GM21390 (cell line): ENCODE data around the gene ENKD1.

Source experiments
- ATAC-seq: cut with Tn5 transposase; IDR thresholded peaks from one replicate; pipeline ENCODE4 v1.9.1; 2021; ENCODE audit not compliant: unreplicated experiment

The ENKD1 gene

GRCh38 chr16:67651847-67652246, 14.7 kb downstream of the ENKD1 start:
- ATAC-seq: no peak

DNA sequence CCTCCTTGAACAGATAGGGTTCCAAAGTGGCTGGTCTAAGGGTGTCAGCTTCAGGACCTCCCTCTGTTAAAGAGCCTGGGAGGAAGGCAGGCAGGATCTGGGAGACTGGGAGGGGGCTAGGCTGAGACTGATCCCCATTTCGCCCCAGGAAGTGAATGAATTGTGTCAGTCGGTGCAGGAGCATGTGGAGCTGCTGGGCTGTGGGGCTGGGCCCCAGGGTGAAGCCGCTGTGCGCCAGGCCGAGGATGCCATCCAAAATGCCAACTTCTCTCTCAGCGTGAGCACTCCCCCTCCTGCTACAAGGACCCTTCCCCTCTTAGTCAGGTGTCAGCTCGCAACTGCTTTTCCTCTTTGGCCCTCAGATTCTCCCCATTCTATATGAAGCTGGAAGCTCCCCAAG, 15.5 kb downstream of the ENKD1 start:
- no peak for ATAC-seq

DNA sequence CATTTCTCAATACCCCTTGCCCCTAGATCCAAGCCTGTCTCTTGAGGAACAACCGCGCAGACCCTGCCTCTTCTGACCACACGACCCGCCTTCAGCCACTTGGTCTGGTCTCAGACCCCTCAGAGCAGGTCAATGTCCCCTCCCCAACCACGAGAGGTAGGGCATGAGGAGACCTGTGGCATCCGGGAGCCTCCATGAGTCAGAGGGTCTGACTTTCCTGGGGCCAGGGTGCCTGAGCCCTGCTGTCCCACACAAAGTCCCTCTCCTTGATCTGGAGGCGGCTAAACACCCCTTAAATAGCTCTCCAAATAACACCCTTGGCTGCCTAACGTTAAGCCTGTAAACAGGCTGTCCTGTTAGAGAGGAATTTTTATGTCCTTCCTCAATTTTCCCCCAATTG, 16.5 kb downstream of the ENKD1 start:
- no peak for ATAC-seq

DNA sequence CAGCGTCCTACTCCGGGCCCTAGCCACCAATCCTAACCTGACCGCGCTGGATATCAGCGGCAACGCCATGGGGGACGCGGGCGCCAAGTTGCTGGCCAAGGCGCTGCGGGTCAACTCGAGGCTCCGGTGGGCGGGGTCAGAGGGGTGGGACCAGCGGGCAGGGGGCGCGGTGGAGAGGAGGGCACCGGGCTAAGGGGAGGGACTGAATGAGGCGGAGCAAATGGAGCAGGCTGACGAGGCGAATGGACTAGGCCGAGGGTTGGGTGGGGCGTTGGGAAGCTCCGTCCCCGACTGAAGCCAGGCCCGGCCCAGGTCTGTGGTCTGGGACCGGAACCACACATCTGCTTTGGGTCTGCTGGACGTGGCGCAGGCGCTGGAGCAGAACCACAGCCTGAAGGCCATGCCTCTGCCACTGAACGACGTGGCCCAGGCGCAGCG, 17.0 kb downstream of the ENKD1 start:
- no peak for ATAC-seq

- no peak for ATAC-seq
Measured at GRCh38 chr16:67648764-67649407, 17.7 kb downstream of the ENKD1 start.

DNA sequence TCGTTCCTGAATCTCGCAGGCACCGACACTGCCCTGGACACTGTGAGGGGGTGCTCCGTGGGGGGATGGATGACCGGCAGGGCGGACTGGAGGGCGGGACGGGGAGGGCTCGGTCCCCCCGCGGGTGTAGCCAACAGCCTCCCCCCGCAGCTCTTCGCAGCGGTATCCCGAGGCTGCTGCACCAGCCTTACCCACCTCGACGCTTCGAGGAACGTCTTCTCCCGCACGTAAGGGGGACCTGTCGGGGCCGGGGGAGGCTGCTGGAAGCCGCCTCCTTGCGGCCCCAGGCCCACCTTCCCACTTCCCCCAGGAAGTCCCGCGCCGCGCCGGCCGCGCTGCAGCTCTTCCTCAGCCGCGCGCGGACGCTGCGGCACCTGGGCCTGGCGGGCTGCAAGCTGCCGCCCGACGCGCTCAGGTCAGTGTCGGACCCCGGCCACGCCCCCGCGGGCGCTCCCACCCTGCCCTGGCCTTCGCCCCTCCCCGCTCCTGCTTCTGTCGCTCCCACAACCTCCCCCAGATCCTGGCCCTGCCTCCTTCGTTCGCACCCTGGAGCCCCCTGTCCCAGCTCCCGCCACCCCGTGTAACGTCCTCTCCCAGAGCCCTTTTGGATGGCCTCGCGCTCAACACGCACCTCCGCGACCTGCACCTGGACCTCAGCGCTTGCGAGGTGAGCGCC, 18.3 kb downstream of the ENKD1 start:
- no peak for ATAC-seq

GRCh38 chr16:67647681-67648080, 18.9 kb downstream of the ENKD1 start:
- ATAC-seq: no peak

DNA sequence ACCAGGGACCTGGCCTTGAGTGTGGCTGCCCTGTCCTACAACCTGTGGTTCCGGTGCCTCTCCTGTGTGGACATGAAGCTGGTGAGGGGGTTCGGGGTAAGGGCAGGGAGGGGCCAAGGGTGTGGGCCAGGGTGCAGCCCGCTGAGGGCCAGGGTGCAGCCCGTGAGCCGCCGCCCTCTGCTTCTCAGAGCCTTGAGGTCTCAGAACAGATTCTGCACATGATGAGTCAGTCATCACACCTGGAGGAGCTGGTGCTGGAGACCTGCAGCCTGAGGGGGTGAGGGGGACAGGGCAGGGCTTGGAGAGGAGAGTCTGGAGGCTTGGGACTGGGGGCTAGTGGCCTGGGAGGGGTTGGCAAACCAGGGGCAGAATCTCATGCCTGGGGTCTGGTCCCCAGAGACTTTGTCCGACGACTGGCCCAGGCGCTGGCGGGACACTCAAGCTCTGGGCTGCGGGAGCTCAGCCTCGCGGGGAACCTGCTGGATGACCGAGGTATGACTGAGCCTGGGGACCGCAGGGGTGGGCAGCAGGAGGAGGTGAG, 19.4 kb downstream of the ENKD1 start:
- ATAC-seq: no peak

DNA sequence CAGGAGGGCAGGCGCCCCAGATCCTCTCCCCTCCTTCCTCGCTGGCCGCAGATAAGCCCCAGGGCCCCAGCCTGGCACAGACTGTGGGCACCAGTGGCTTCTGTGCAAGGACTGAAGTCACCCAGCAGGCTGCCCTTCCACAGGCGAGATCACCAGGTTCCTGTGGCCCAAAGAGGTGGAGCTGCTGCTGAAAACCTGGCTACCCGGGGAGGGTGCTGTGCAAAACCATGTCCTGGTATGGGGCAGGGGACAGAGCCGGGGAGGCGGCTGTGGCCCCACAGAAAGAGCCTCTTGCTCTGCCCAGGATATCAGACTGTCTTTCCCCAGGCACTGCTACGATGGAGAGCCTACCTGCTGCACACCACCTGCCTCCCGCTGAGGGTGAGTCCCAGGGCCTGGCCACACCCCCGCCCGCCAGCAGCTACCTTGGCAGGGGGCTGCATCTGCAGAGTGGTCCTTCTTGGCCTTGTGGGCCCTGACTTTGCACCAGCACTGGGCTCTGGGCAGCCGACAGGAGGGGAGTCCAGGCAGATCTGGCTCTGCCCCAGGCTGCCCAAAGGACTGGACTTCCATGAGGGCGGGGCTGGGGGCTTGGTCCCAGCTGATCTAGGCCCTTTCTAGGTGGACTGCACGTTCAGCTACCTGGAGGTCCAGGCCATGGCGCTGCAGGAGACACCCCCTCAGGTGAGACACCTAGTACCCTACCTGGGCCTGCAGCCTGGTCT, 21.0 kb downstream of the ENKD1 start:
- ATAC-seq: peak; percentile 21

DNA sequence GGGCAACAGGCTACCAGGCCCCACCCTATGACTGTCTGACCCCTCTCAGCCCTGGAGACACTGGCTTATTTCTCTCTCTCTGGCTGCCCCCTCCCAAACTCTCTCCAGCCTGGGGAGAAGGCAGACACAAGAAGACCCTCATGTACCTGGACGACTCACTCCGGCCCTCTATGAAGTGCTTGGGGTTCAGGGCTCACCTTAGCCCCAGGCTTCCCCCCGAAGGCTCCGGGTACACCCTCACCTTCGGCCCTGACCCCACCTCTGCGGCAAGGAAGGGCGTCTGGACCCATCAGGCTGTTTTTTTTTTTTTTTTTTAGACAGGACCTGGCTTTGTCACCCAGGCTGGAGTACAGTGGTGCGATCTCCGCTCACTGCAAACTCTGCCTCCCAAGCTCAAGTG, 22.5 kb downstream of the ENKD1 start:
- ATAC-seq: no peak

GRCh38 chr16:67641779-67642708, 24.5 kb downstream of the ENKD1 start:
- no peak for ATAC-seq

DNA sequence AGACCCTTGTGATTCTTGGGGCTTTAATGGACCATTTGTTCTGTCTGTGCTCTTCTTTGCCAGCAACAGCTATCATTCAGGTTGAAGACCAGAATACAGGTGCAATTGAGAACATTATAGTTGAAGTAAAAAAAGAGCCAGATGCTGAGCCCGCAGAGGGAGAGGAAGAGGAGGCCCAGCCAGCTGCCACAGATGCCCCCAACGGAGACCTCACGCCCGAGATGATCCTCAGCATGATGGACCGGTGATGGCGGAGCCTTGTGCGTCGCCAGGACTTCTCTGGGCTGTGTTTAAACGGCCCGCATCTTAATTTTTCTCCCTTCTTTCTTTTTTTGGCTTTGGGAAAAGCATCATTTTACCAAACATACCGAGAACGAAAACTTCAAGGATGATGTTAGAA, 28.9 kb downstream of the ENKD1 start:
- no peak for ATAC-seq

- ATAC-seq: no peak
Measured at GRCh38 chr16:67636713-67637112, 29.8 kb downstream of the ENKD1 start.

GRCh38 chr16:67632415-67633172, 34.0 kb downstream of the ENKD1 start:
- no peak for ATAC-seq

DNA sequence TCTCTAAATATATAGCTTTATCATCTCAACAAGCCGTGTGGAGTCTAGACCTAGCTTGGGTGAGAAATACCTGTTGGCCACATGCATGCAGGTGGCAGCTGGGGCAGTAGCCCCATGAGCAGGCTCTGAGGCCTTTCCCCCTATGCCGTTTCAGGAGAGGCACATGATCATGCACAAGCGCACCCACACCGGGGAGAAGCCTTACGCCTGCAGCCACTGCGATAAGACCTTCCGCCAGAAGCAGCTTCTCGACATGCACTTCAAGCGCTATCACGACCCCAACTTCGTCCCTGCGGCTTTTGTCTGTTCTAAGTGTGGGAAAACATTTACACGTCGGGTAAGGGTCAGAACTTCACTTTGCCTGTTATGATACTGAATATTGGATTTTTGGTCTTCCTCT, 38.3 kb downstream of the ENKD1 start:
- ATAC-seq: no peak

DNA sequence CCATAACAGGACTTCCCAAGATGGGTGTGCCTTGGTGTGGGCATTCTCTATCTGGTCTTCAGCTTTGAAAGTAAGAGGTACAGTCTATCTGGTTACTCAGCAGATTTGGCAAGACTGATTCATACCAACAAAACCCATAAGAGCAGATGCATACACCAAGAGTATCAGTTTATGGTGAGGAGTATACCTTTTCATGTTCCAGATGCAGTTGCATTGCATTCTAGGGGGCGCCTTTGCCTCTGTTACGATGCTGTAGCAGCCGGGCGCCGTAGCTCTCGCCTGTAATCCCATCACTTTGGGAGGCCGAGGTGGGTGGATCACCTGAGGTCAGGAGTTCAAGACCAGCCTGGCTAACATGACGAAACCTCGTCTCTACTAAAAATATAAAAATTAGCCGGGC, 52.7 kb downstream of the ENKD1 start:
- ATAC-seq: no peak
